Suppressor macrophage (primary cell): ENCODE data around the gene VTN.

Source experiments
- DNase-seq, 4 experiments: peaks; one replicate each; pipeline ENCODE4 v3.0.0-alpha.2; 2020 to 2022

Gene VTN

GRCh38 chr17:28319598-28319935 is 50.5 kb downstream of the VTN start:
- DNase-seq, result peak; percentile 25 to 46 (median 37)

DNA sequence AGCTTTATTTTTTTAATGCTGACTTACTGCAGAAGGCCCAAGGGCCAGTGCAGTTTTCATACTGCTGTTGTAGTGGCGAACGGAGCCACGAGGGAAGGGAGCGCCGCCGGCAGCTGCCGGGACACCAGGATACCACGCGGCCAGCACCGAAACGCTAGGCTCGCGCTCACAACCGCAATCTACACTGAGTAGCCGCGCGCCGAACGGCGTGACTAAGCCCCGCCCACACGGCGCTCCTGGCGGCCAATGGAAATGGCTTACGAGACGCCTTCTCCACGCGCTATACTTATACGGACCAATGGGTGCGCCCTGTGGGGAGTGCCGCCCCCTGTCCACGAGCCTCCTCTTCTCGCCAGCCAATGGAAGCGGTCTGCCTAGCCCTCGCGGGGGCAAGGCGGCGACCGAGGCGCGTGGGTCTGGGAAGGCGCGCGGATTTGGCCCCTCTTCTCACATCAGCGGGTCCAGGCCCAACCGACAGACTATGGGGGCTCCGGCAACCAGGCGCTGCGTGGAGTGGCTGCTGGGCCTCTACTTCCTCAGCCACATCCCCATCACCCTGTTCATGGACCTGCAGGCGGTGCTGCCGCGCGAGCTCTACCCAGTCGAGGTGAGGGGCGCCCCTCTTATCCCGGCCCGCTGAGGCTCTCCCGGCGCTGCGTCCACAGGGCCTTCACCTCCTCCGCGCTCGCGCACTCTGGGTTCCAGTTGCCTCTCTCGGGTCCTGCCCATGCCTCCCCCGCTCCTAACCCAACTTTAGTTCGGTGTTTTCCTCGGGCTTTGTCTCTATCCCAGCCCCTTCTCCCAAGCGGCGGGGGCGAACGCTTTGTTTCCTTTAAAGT is 51.1 kb downstream of the VTN start, which contains the start of gene TMEM97:
TMEM97 (plus strand) TSS at position 442 of the 839 bp plus-strand sequence; CDS start at position 482, 40 bp downstream.
- peak; percentile 98 for DNase-seq

DNA sequence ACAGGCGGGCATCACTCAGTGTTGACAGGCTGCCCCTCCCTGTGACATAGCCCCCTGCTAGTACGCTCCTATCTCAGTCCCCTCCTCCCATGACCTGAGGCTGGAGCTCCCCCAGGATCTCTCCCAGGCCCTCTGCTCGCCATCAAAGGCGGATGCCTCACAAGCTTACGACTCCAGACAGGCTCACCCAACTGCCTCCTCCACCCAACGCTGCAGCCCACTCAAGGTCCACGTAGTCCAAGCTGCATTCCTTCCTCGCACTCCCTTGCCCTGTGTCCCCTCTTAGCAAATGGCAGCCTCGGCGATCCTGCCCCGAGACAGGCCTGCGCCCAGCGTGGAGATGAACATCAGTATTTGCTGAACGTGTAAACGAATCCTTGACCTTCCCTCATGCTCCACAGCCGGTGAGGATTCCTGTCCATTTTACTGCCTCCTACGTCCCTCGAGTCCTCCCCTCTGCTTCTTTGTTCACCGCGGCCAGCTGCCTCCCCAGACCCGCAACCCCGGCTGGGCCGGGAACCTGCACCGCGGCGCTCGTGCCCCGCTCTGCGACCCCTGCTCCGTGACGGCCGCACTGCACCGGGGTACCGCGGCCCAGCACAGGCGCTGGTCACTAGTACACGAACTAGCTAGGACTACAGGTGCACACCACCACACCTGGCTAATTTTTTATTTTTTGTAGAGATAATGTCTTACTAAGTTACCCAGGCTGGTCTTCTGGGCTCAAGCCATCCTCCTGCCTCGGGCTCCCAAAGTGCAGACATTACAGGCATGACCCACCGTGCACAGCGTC is 51.9 kb downstream of the VTN start:
- DNase-seq, result no peak
